DOHH2 (cell line): ENCODE results near the gene ARID1A.
"Not testable (repeated sequence)": the region's sequence is repeated elsewhere in the genome, so short reads cannot be mapped to it uniquely, and the experiment has no call there.

Source experiments
- H3F3A ChIP-seq: fragments of 200-600 bp; sonication (generic), shearing (Covaris generic); 2 replicates; pipeline ENCODE4 v1.6.0; 2016; ENCODE audit warnings: antibody characterized with exemption, mild to moderate bottlenecking; ENCODE audit not compliant: control insufficient read depth, insufficient read depth
- H3K27ac ChIP-seq: fragments of 200-600 bp; sonication (generic); 2 replicates; pipeline ENCODE4 v1.5.1; 2014; ENCODE audit warnings: low read depth, mild to moderate bottlenecking, low read length, moderate library complexity
- H3K27me3 ChIP-seq: fragments of 200-600 bp; sonication (generic); 2 replicates; pipeline ENCODE4 v1.6.1; 2014; ENCODE audit warnings: mild to moderate bottlenecking, low read length, mixed read lengths; ENCODE audit not compliant: control insufficient read depth
- H3K36me3 ChIP-seq: fragments of 200-600 bp; sonication (generic); 2 replicates; pipeline ENCODE4 v1.6.1; 2014; ENCODE audit warnings: mild to moderate bottlenecking, low read length, moderate library complexity, mixed read lengths; ENCODE audit not compliant: control insufficient read depth
- H3K4me1 ChIP-seq: fragments of 200-600 bp; sonication (generic); 2 replicates; pipeline ENCODE4 v1.6.1; 2014; ENCODE audit warnings: mild to moderate bottlenecking, low read length, mixed read lengths; ENCODE audit not compliant: control insufficient read depth
- H3K4me2 ChIP-seq: fragments of 200-600 bp; sonication (generic); 2 replicates; pipeline ENCODE4 v1.6.0; 2014; ENCODE audit warnings: mild to moderate bottlenecking, low read length, moderate library complexity
- H3K4me3 ChIP-seq: fragments of 200-600 bp; sonication (generic); 2 replicates; pipeline ENCODE4 v1.5.1; 2014; ENCODE audit warnings: mild to moderate bottlenecking, low read length, mixed read lengths
- H3K79me2 ChIP-seq: fragments of 200-600 bp; sonication (generic); 2 replicates; pipeline ENCODE4 v1.6.1; 2014; ENCODE audit warnings: mild to moderate bottlenecking, low read length, mixed read lengths; ENCODE audit not compliant: control insufficient read depth
- H3K9me2 ChIP-seq: fragments of 200-600 bp; sonication (generic); replicated peaks from 2 replicates; pipeline ENCODE4 v1.6.1; 2014; ENCODE audit warnings: mild to moderate bottlenecking, low read length, mixed read lengths; ENCODE audit not compliant: control insufficient read depth
- H3K9me3 ChIP-seq: fragments of 200-600 bp; sonication (generic); 2 replicates; pipeline ENCODE4 v1.6.1; 2014; ENCODE audit warnings: antibody characterized with exemption, low read length, mixed read lengths; ENCODE audit not compliant: control insufficient read depth, insufficient read depth
- H4K20me1 ChIP-seq: fragments of 200-600 bp; sonication (generic); 2 replicates; pipeline ENCODE4 v1.6.0; 2014; ENCODE audit warnings: low read depth, mild to moderate bottlenecking, antibody characterized with exemption, low read length, moderate library complexity; ENCODE audit not compliant: control insufficient read depth, insufficient read depth
- CTCF ChIP-seq: fragments of 200-600 bp; sonication (generic); IDR thresholded peaks from one replicate; pipeline ENCODE4 v1.5.1; 2014; ENCODE audit warnings: antibody characterized with exemption, mild to moderate bottlenecking, low read depth, low read length; ENCODE audit not compliant: poor library complexity, severe bottlenecking
- EZH2phosphoT487 ChIP-seq: fragments of 200-600 bp; sonication (generic); IDR thresholded peaks from 2 replicates; pipeline ENCODE4 v1.6.1; 2017; ENCODE audit warnings: borderline replicate concordance, mild to moderate bottlenecking, antibody characterized with exemption, low read length, moderate library complexity, mixed read lengths

Gene ARID1A

GRCh38 chr1:26695356-26696118 is at the start of gene ARID1A:
Gene ARID1A (plus strand): TSS chr1:26696015. CDS start chr1:26696404, 389 bp downstream.
- H3K4me1 ChIP-seq, result peaks cover 66% of the 10 kb centered on the region
- H3K79me2 ChIP-seq, result peaks cover 64% of the 10 kb centered on the region
- H3K4me3 ChIP-seq, result peak within 1 kb of the TSS; percentile 92

GRCh38 chr1:26664802-26665201 is 31.0 kb upstream of the ARID1A start:
- Histone ChIP-seq H3K4me3 (no peak overlapping the region), H4K20me1 (no peaks in the 10 kb centered on the region), H3K27me3 (peaks cover 17% of the 10 kb centered on the region), H3K4me1 (no peaks in the 10 kb centered on the region), H3K4me2 (no peak overlapping the region), H3K9me2 (no peaks in the 10 kb centered on the region), H3K36me3 (no peaks in the 10 kb centered on the region), H3K79me2 (no peaks in the 10 kb centered on the region), H3F3A (no peaks in the 10 kb centered on the region), H3K9me3 (no peaks in the 10 kb centered on the region), H3K27ac (no peak overlapping the region)
- no peak for TF ChIP-seq EZH2phosphoT487
- TF ChIP-seq CTCF, result no peak

More at GRCh38 chr1:26695356-26696118, at the start of gene ARID1A:
- Histone ChIP-seq H4K20me1 (peaks cover 23% of the 10 kb centered on the region), H3K9me2 (no peaks in the 10 kb centered on the region), H3K36me3 (peaks cover 38% of the 10 kb centered on the region), H3K27ac (peak within 1 kb of the TSS; percentile 92), H3K27me3 (no peaks in the 10 kb centered on the region), H3K9me3 (no peaks in the 10 kb centered on the region), H3F3A (peaks cover 26% of the 10 kb centered on the region), H3K4me2 (peak within 1 kb of the TSS; percentile 94)
- TF ChIP-seq CTCF (no peak), EZH2phosphoT487 (no peak)

- H3K27me3 ChIP-seq, result peaks cover 13% of the 10 kb centered on the region
- H3K9me3 ChIP-seq, result no peaks in the 10 kb centered on the region
- no peaks in the 10 kb centered on the region for H3K36me3 ChIP-seq
- no peak overlapping the region for H3K4me3 ChIP-seq
- H4K20me1 ChIP-seq, result no peaks in the 10 kb centered on the region
- H3K4me2 ChIP-seq, result no peak overlapping the region
- TF ChIP-seq CTCF (no peak), EZH2phosphoT487 (no peak)
- no peaks in the 10 kb centered on the region for H3F3A ChIP-seq
- no peaks in the 10 kb centered on the region for H3K9me2 ChIP-seq
- H3K79me2 ChIP-seq, result no peaks in the 10 kb centered on the region
- H3K4me1 ChIP-seq, result no peaks in the 10 kb centered on the region
- H3K27ac ChIP-seq, result no peak overlapping the region
These were observed 29.0 kb upstream of the ARID1A start for GRCh38 chr1:26666855-26667254.

GRCh38 chr1:26668106-26668786 is 27.6 kb upstream of the ARID1A start:
- not testable (repeated sequence) for H3K9me3 ChIP-seq, H3K9me2 ChIP-seq, H3K4me1 ChIP-seq, H4K20me1 ChIP-seq, H3F3A ChIP-seq, H3K27ac ChIP-seq, H3K27me3 ChIP-seq, H3K79me2 ChIP-seq, H3K36me3 ChIP-seq, H3K4me2 ChIP-seq, H3K4me3 ChIP-seq
